AG04450 (cell line): Measurements from ENCODE around the gene ITGA11. TPM values are rescaled to one million over a fixed set of nuclear protein-coding genes. Genes with fewer than 3 reads are reported as not detected.

Experiments used
- CTCF ChIA-PET: fragments of 300-600, 350-600 bp; formaldehyde crosslinking; extraction: SDS; loops from one replicate; lab custom pipeline; 2022; ENCODE audit warnings: antibody characterized with exemption, inconsistent platforms; lab: Charles Lee
- POLR2A ChIA-PET: fragments of 350-600 bp; formaldehyde crosslinking; extraction: SDS; loops from one replicate; lab custom pipeline; 2021; ENCODE audit warnings: antibody characterized with exemption, inconsistent platforms; lab: Yijun Ruan, JAX
- DNase-seq: peaks from one replicate; pipeline ENCODE4 v3.0.0-alpha.2; 2011; ENCODE audit warnings: low read depth, low spot score
- H3K27ac ChIP-seq: one replicate; pipeline ENCODE4 v1.5.1; 2012; ENCODE audit warnings: low read depth, low read length, control low read depth
- H3K27me3 ChIP-seq: one replicate; pipeline ENCODE4 v1.6.0; 2012; ENCODE audit warnings: low read length; ENCODE audit not compliant: control insufficient read depth, insufficient read depth
- H3K4me3 ChIP-seq: 2 replicates; pipeline ENCODE4 v1.5.1; 2011; ENCODE audit warnings: mild to moderate bottlenecking, low read depth, low read length, control low read depth
- H3K9me3 ChIP-seq: 2 replicates; pipeline ENCODE4 v1.5.1; 2012; ENCODE audit warnings: low read length; ENCODE audit not compliant: control insufficient read depth, insufficient read depth
- polyA plus RNA-seq: library from polyadenylated mRNA; depleted of rRNA; stranded (reverse); fragments of >200 nt; gene quantifications from 2 replicates; pipeline ENCODE4 v1.2.3, GENCODE V29; 2011
- TF ChIP-seq, protein P1 (sequence below): IDR thresholded peaks from 2 replicates; pipeline ENCODE4 v1.5.1; 2011; ENCODE audit warnings: low read depth, low read length, control low read depth, inconsistent platforms

ITGA11 gene
- polyA plus RNA-seq, 1 experiment = 24.0 TPM

DNA sequence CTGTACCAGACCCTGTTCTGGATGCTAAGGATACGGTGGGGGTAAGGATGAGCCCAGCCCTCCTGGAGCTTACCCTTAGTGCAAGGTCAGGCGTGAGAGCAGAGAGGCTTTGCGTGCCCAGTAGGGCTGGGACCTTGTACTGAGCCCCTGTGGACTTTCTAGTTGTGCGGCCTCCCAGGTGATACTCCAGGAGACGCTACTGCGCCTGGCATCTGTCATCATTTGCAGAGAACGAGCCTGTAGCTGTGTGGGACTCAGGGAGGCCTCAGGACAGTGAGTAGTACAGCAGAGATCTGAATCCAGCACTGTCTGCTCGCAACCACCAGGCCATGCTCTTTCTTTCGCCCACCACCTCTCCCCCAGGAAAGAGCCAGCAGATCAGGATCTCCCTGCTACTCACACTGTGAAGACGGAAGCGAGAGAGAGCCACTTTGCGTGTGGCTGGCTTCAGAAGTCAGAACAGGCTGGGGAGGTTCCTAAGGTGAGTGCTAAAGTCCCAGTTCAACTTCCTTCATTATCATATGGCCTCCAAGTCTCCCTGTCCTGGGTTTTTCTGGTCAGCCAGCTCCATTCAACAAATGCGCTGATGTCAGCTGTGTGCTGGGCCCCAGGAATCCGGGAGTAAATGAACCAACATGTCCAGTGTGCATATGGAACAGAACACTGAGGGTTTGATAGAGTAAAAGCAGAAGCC lies 38.2 kb upstream of the ITGA11 start:
- DNase-seq = no peak
- CTCF ChIA-PET = interaction anchor here (1.9 kb wide), 1 partner anchor 80 kb away, joined by 4 read pairs; no protein-coding TSS in a partner anchor
- Histone ChIP-seq H3K27me3 (peaks cover 12% of the 10 kb centered on the region), H3K4me3 (no peak overlapping the region), H3K27ac (no peak overlapping the region), H3K9me3 (no peaks in the 10 kb centered on the region; the same call in 1 of the 2 replicates)
- POLR2A ChIA-PET = interaction anchor here (1.0 kb wide), 1 partner anchor 9 kb away, joined by 3 read pairs; no protein-coding TSS in a partner anchor
- TF ChIP-seq, protein P1, sequence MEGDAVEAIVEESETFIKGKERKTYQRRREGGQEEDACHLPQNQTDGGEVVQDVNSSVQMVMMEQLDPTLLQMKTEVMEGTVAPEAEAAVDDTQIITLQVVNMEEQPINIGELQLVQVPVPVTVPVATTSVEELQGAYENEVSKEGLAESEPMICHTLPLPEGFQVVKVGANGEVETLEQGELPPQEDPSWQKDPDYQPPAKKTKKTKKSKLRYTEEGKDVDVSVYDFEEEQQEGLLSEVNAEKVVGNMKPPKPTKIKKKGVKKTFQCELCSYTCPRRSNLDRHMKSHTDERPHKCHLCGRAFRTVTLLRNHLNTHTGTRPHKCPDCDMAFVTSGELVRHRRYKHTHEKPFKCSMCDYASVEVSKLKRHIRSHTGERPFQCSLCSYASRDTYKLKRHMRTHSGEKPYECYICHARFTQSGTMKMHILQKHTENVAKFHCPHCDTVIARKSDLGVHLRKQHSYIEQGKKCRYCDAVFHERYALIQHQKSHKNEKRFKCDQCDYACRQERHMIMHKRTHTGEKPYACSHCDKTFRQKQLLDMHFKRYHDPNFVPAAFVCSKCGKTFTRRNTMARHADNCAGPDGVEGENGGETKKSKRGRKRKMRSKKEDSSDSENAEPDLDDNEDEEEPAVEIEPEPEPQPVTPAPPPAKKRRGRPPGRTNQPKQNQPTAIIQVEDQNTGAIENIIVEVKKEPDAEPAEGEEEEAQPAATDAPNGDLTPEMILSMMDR = no peak

DNA sequence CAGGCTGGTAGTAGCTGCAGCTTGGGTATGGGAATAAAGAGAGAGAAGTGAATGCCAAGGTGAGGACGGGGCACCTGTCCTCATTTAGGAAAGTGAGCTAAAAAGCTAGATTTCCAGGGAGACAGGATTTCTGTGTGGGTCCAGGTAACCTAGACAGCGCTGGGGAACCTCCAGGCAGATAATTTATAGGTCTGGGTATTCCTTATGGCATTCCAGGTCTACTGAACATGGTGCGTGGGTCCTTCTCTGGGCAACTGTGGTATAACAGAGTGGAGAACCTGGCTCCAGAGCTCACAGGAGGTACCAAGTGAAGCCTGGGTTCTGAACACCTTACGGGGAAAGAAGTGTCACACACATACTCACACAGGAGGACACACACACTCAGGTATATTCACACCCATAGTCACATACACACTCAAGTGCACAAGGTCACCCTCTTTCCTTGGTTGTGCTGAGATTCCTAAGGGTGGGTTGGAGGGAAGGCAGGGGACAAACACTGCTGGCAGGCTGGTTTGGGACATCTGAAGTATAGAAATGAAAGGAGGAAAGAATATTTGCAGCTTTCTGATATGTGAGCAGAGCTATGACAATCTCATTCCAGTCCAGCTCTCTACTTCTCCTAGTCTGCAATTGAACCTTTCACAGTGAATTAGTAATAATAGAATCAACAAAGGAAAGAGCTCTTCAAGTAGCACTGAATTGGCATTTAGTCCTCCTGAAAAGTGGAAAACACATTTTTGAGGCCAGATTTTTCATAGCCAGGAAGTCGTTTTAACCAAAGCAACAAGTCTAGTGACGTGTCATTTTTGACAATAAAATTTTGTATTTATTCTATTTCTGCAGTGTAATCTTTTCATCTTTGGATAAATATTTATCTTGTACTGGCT lies 37.4 kb upstream of the ITGA11 start:
- Histone ChIP-seq H3K9me3 (no peaks in the 10 kb centered on the region; the same call in 1 of the 2 replicates), H3K27me3 (peaks cover 12% of the 10 kb centered on the region), H3K27ac (no peak overlapping the region), H3K4me3 (no peak overlapping the region)
- ChIA-PET CTCF (interaction anchor here (1.5 kb wide), 1 partner anchor 163 kb away, joined by 4 read pairs; no protein-coding TSS in a partner anchor), POLR2A (interaction anchor here (1.0 kb wide), 1 partner anchor 10 kb away, joined by 3 read pairs; no protein-coding TSS in a partner anchor)
- no peak for DNase-seq
- TF ChIP-seq, protein P1 = no peak

DNA sequence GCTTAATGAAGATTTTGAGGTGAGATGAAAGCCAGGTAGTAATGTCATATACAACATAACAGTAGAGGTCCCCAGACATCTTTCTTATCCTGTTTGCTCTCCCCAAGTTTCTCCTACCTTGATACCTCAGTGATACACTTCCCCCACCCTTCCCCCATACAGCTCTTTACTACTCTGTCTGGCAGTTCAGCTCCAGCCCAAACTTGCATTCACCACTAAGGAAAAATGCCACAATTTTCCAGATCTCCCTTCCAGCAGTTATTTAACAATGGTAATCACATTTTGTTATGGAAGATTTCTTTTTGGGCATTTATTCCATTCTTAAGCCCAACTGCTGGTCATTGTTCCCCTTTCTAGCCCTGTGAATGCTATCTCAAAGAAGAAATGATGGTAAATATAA lies 34.9 kb upstream of the ITGA11 start:
- Histone ChIP-seq H3K9me3 (no peaks in the 10 kb centered on the region; the same call in 1 of the 2 replicates), H3K27ac (no peak overlapping the region), H3K27me3 (peaks cover 17% of the 10 kb centered on the region), H3K4me3 (no peak overlapping the region)
- TF ChIP-seq, protein P1 = no peak
- ChIA-PET POLR2A (no interaction called here), CTCF (interaction anchor here (0.8 kb wide), 1 partner anchor 83 kb away, joined by 3 read pairs; no protein-coding TSS in a partner anchor)
- DNase-seq = no peak

GRCh38 chr15:68465861-68466560 lies 34.0 kb upstream of the ITGA11 start:
- H3K4me3 ChIP-seq = no peak overlapping the region
- H3K27me3 ChIP-seq = peaks cover 17% of the 10 kb centered on the region
- POLR2A ChIA-PET = no interaction called here
- DNase-seq = no peak
- no peak overlapping the region for H3K27ac ChIP-seq
- TF ChIP-seq, protein P1 = no peak
- CTCF ChIA-PET = interaction anchor here (0.8 kb wide), 1 partner anchor 84 kb away, joined by 3 read pairs; no protein-coding TSS in a partner anchor
- no peaks in the 10 kb centered on the region; the same call in 1 of the 2 replicates for H3K9me3 ChIP-seq
